Endometrial microvascular endothelial cells (primary cell): Measurements from ENCODE around the gene ZFAND3. TPM values are rescaled to one million over a fixed set of nuclear protein-coding genes. Genes with fewer than 3 reads are reported as not detected.

ENCODE experiments used
- in situ Hi-C: cut with HindIII; loops from 2 replicates; pipeline ENCODE4 v1.10.0; 2017; ENCODE audit warnings: low sequenced_read_pairs, low pct_unique_long_range_greater_than_20kb; ENCODE audit errors: inconsistent ontology term
- total RNA-seq: library from RNA; depleted of rRNA; stranded (reverse); fragments of >200 nt; gene quantifications from one replicate; pipeline ENCODE4 v1.2.3, GENCODE V29; 2015; ENCODE audit errors: inconsistent ontology term

ZFAND3 gene
- total RNA-seq, 1 donor from 2014 or later = 20.5 TPM

GRCh38 chr6:38150021-38150420 is 330.5 kb downstream of the ZFAND3 start:
- in situ Hi-C loops = no loop called here

GRCh38 chr6:38150681-38151296 is 331.3 kb downstream of the ZFAND3 start:
- in situ Hi-C loops = no loop called here

DNA sequence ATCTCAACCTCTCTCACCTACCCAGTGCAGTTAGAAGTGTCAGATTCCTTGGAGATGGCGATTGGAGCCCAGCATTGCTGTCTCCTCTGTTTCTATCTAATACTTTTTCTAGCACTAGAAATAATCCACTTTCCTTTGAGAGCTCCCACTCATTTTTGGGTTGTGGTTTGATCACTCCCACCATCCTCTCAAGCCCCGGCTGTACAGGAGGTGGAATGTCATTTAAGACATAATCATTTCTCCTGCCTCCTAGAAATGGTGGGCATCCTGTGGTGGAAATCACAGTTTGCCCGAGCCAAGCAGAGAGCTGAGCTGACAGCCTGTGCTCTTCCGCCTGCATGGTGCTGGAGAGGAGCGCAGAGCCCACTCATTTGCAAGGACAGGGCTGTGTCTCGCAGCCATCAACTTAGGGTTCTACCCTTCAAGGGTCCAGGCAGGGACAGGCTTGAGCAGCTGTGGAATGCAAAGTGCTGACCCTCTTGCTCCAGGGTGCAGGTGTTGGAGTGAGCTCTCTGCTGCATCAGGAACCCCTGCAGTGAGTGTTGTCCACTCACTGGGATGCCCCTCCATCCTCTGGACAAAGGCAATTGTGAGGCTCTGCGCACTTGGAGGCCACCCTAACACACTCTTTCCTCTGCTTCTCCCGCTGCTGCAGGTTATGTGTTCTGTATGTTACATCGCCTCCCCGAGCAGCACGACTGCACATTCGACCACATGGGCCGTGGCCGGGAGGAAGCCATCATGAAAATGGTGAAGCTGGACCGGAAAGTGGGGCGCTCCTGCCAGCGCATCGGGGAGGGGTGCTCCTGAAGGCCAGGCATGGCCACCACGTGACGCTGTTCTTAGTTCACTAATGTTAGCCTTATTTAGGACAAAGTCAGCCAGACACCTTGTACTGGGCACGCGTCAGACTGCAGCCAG is 332.3 kb downstream of the ZFAND3 start:
- in situ Hi-C loops = no loop called here

GRCh38 chr6:38152620-38153019 is 333.1 kb downstream of the ZFAND3 start:
- in situ Hi-C loops = no loop called here

DNA sequence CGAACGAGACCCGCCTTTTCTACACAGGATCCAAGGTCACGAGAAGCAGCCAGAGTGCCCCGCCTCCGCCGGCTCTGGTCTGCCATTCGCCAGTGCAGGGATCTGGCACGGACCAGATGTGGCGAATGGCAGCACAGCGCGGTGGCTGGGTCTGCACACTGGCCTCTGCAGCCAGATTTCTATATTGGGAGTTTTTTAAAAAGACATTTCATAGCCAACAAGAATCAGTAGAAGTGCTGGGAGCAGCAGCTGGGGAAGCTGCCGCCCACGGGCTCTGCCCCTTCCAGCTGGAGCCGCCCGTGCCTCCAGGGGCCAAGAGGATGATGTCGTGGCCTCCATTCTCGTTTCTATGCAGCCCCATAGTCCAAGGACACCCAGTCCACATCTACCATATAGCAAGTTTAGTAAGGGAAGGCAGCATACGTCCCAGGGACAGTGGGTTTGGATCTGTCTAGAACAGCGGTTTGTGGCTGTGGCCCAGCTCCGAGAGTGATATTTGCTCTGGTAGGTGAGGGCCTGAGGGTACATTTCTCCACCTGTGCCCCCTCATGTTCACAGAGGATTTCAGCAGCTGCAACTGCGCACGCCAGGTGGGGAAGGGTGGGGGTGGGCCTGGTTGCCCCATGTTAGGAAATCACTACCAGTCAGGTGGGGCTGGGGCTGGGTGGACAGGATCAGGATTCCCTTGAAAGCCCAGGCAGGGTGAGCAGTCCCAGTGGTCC is 333.7 kb downstream of the ZFAND3 start:
- in situ Hi-C loops = no loop called here

DNA sequence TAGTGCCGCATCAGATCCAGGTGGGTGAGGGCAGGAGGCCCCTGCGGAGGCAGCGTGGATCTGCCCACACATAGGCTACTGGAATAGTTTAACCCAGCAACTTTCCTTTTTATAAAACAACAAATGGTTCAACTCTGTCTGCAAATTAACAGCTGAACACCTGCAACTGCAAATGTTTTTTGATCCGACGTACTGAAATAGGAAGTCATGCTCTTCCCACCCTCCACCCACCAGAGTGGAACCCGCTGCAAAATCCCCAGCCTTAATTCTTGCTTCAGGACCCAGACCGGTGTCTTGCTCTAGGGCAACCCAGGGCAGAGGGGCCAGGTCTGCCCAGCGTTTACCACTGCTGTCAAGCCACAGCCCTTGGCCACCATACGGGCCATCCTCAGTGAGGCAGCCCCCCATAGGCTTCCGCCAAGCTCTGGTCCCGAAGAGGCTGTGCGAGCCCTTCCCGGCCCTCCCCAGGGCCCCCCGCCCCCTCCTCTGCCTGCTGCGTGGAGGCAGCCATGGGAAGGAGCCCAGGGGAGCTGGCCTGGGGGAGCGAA is 334.3 kb downstream of the ZFAND3 start:
- in situ Hi-C loops = no loop called here

- in situ Hi-C loops = no loop called here
Measured at GRCh38 chr6:38154731-38155130, 335.2 kb downstream of the ZFAND3 start.

GRCh38 chr6:38155144-38155543 is 335.6 kb downstream of the ZFAND3 start:
- in situ Hi-C loops = no loop called here

- in situ Hi-C loops = no loop called here
Measured at GRCh38 chr6:38155621-38156204, 336.2 kb downstream of the ZFAND3 start.

- in situ Hi-C loops = no loop called here
Measured at GRCh38 chr6:38156818-38157565, 337.5 kb downstream of the ZFAND3 start.

DNA sequence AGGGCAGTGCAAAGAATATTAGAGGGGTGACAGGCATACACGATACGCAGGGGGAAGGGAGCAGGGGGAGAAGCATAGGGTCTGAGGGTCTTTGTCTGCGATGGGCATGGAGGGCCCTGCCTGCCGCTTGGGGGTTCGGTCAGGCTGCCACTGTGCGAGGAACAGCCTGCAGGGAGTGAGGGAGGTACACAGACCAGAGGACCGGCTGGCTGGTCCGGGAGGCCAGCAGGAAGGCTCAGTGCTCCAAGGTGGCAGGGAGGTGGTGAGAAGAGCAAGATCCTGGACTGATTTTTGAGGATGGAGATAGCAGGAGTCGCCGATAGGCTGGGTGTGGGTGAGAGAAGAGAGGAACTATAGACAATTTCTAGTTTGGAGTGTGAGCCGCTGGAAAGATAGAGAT is 338.4 kb downstream of the ZFAND3 start:
- in situ Hi-C loops = no loop called here

DNA sequence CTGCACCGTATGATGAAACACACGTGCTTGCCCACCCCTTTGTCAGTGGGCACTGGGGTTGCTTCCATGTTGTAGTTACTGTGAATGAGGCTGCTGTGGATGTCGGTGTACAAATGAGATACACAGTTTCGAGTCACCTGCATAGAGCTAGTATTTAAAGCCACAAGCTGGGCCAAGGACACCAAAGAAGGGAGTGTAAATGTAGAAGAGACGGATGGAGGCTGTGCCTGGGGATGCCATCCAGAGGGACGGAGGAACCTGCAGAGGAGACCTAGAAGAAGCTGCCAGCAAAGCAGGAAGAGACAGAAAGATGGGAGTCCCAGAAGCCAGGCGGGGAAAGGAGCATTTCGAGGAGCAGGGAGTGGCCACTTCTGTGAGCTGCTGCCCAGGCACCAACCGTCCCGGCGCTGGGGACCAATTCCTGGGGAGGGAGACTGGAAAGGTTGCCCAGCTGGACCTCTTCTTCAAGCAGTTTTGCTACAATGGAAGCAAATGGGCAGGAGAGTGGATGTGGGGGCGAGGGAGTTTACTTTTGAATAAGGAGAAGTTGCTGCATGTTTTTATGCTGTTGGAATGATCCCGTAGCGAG is 339.3 kb downstream of the ZFAND3 start:
- in situ Hi-C loops = no loop called here

DNA sequence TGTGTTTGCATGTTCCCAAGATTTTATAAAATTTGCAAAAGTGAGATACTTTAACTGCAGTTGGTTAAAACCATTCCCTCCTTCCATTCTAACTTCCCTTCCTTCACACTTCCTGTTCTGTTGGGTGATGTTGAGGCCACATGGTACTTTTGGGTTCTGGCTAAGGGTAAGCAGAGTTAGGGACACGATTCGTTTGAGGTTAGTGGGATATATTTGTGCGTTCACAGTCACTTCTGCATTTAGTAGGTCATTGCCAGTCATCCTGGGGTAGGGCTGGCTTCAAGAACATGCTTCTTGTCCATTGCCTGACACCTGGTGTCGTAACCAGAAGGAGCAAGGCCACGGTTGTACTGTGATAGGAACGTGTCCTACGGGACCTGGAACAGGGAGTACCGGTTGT is 340.1 kb downstream of the ZFAND3 start:
- in situ Hi-C loops = no loop called here

DNA sequence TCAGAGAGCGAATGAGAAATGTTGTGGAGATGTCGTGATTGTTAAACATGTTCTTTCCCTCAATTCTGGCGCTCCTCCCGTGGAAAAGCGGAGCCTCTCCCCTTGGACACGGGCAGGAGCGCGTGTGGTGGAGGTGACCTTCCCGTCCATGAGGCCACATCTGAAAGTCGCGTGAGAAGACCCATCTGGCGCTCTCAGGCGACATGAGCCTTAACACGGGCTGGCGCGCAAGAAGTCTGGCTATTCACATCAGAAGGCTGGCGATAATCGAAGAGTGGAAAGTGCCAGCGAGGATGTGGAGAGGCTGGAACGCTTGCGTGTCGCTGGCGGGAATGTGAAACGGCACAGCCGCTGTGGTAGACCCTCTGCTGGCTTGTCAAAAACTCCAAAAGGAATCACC is 341.3 kb downstream of the ZFAND3 start:
- in situ Hi-C loops = no loop called here

- in situ Hi-C loops = no loop called here
Measured at GRCh38 chr6:38161331-38161730, 341.8 kb downstream of the ZFAND3 start.

DNA sequence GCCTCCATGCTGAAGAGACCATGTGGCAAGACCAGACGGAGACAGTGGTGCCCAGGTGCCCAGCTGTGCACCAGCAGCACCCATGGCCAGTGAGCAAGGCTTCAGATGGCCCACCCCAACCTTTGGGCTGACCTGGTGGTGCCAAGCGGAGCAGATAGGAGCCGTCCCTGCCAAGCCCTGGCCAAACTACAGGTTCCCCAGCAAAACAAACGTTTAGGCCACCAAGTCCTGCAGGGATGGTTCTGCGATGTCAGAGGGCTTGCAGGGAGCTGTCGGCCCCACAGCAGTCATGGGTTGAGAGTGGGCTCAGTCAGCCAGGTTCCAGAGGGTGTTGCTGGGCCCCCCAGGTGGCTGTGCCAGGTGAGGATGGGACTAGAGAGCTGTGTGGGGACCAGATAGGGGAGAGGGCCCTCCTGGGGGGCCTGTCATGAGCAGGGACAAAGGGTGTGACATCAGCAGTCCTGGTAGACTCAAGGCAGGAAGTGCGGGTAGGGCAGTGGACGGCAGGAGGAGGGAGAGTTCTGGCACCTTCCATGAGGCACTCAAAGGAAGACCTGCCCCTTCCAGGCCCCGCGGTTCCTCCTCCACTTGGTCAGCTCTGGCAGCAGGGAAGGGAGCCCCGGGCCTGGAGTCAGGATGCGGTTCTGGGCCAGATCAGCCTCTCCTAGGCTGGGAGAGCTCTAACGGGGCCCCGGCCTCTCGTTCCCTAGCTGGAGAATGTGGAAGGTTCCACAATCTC is 342.4 kb downstream of the ZFAND3 start:
- in situ Hi-C loops = no loop called here

DNA sequence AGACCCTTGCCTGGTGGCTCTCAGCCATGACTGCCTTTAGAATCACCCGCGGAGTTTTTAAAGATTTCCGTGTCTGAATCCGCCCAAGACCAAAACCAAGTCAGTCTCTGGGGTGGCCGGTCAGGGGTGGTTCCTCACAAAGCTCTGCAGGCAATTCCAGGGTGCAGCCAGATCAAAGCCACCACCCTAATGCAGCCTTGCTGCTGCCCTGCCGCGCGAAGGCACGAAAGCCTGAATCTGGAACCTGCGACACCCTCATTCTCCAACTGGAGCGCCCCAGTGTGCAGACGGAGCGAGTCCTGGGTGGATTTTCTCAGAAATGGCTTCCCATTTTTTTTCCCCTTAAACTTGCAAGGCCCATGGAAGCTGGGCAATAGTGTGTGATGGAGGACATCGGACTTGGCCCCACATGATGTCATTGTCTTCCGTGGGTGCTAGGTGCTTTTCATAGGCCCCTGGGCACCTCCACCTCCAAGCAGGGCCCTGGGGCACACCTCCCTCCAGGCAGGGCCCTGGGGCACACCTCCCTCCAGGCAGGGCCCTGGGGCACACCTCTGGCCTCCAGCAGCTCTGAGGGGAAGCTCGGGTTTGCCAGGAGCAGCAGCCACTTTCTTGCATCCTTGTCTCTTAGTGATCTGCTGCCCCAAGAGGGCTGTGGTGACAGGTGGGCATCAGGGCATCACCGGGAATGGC is 343.1 kb downstream of the ZFAND3 start:
- in situ Hi-C loops = no loop called here
